ENCODE measurements around the gene UMAD1.

- TF ChIP-seq, protein P1, sequence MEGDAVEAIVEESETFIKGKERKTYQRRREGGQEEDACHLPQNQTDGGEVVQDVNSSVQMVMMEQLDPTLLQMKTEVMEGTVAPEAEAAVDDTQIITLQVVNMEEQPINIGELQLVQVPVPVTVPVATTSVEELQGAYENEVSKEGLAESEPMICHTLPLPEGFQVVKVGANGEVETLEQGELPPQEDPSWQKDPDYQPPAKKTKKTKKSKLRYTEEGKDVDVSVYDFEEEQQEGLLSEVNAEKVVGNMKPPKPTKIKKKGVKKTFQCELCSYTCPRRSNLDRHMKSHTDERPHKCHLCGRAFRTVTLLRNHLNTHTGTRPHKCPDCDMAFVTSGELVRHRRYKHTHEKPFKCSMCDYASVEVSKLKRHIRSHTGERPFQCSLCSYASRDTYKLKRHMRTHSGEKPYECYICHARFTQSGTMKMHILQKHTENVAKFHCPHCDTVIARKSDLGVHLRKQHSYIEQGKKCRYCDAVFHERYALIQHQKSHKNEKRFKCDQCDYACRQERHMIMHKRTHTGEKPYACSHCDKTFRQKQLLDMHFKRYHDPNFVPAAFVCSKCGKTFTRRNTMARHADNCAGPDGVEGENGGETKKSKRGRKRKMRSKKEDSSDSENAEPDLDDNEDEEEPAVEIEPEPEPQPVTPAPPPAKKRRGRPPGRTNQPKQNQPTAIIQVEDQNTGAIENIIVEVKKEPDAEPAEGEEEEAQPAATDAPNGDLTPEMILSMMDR (IDR thresholded peaks at IDR 0.05) = no peak
- no peak for TF ChIP-seq POLR2AphosphoS5 (IDR thresholded peaks at IDR 0.05; ENCODE audit: insufficient read depth in 1 of 2, low read depth in 1 of 2)
- TF ChIP-seq POLR2A (IDR thresholded peaks at IDR 0.05) = no peak
Measured at GRCh38 chr7:7771452-7771851, 130.9 kb downstream of the UMAD1 start.

All from vagina (tissue), 2 donors.